Stimulated activated CD4-positive, alpha-beta T cell treated with anti-CD3 and anti-CD28 coated beads, TNF-alpha, amount 100 ng/mL, for 48 hours (primary cell): Measurements from ENCODE around the gene ADAMTS6.

Source experiments
- DNase-seq, 3 donors: peaks; one replicate each; pipeline ENCODE4 v3.0.0-alpha.2; 2020; ENCODE audit warnings: low read depth in 3 of 3

ADAMTS6 gene

GRCh38 chr5:65290677-65291076 is 191.0 kb downstream of the ADAMTS6 start:
- DNase-seq: no peak

DNA sequence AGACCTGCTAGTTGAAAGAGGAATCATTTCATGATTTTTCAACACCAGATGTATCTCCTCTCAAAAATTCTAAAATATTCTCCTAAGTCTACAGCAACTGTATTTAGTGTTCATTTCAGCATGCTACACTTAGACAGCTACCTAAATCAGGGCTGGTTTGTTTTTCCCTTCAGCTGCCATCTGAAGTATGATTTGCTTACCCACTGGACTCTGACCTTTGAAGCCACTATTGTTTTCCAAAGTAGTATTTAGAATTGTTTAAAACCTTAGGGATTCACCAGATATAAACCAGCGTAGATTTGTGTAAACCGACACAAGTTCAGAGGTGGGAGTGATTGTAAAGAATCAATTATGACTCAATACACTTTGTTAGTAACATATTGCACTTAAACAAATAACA is 193.1 kb downstream of the ADAMTS6 start:
- DNase-seq: no peak

GRCh38 chr5:65279603-65280002 is 202.1 kb downstream of the ADAMTS6 start:
- DNase-seq: no peak

DNA sequence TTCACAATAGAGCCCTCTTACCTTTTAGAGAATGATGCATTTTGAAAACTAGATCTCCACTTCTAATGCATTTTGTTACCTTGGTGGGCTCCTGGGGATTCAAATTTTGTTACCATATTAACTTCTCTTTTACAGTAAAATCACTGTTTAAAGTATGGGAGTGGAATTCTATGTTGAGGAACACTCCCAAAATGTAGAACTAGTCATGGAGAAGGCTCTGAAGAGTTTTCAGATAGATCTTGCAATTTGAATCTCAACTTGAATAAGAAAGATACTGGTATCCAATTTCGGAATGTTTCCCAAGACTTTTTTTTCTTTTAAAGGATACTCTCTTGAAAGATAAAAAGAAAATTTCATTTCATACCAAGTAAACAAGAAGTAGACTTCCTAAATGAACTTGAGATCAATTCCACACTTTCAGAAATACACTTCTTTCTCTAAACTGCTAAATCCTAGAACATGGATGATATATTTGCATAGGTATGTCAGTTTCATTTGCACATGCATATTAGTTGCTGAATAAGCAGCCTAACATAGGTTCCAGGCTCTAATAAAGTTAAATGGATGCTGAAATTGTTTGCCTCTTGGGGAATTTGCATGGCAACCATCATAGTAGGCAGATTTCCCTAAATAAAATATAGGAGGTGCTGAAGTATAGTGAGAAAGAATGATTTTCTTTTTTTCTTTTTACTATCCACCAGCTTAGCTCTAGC is 205.4 kb downstream of the ADAMTS6 start:
- DNase-seq: no peak

GRCh38 chr5:65271906-65272305 is 209.8 kb downstream of the ADAMTS6 start:
- no peak for DNase-seq

DNA sequence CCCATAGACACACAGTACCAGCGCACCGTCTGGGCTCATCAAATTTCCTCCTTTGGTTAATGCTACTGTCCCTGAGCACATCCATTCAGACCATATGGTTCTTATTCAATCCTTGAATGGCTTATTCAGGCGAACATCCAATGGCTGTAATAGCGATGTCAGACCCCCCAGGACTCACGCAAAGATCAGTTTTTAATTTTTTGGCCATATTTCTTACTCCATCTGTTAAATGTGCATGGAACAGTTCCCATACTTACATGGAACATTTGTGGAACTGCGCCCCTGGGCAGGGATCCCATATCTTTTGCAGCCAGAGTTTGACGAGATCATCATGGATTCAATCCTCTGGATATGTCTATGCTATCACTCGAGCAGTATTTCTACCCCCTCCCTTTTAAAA is 213.2 kb downstream of the ADAMTS6 start:
- DNase-seq: no peak

- DNase-seq: no peak
Measured at GRCh38 chr5:65264420-65264819, 217.3 kb downstream of the ADAMTS6 start.

- DNase-seq: no peak
Measured at GRCh38 chr5:65263321-65263720, 218.4 kb downstream of the ADAMTS6 start.

DNA sequence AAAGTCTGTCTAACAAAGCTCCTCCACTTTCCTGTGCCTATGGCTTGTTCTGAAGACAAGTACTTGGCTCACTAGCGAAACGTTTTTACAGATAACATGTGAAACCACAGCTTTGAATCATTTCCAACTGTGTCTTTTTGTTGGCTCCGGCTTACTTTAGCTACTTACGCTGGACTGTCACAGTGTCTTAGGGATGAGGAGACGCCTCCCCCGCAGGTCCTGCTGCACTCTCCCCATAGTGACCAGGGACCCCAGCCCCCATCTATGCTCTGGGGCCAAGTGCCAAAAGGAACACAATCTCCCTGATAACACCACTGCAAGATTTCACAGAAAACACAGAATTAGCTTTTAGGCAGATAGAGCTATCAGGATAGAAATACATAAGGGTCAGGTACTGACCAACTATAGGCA is 219.1 kb downstream of the ADAMTS6 start:
- DNase-seq: no peak

DNA sequence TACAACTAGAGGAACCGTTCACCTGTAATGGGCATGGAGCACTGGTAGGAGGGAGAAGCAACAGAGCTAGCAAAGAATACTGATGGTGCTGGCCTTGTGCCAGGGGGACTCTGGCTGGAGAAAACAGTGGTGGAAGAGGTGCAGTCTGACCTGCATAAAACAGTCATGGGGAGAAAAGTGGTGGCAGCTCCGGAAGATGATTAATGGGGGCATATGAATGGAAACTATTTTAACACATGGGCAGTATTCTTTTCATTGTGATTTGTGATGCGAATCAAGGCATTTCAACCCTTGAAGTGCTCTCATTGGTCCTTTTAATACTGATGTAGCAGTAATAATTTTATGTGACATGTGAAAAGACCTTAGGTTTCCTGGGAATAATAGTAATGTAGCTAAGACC is 219.6 kb downstream of the ADAMTS6 start:
- DNase-seq: no peak

DNA sequence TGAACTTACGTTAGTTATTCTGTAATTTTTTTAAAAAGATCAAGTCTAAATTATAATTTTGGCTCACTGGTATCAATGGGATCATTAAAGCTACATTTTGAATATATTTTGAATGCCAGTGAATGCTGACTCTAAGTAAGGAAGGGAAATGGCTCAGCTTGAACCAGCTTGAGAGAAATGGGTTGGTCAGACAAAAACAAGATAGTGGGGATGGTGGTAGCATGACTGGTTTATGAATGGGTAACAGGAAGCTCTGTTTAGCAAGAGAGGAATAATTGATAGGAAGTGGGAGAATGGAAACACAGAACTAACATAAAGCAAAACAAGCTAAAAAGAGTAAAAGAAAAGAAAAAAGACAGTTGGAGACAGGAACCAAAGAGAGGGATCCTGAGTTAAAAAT is 220.2 kb downstream of the ADAMTS6 start:
- no peak for DNase-seq

DNA sequence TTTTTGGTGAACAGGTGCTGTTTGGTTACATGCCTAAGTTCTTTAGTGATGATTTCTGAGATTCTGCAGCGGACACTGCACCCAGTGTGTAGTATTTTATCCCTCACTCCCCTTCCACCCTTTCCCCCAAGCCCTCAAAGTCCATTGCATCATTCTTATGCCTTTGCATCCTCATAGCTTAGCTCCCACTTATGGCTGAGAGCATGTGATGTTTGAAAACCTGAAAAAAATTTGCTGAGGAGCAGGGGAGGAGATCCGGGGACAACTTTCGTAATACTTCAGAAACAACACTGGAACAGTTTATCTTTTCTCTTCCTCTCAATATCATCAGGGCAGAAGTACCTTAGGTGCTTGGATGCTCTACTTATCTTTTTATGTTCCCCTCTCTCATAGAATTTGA is 226.4 kb downstream of the ADAMTS6 start:
- DNase-seq: no peak

GRCh38 chr5:65252977-65253376 is 228.7 kb downstream of the ADAMTS6 start:
- DNase-seq: no peak

DNA sequence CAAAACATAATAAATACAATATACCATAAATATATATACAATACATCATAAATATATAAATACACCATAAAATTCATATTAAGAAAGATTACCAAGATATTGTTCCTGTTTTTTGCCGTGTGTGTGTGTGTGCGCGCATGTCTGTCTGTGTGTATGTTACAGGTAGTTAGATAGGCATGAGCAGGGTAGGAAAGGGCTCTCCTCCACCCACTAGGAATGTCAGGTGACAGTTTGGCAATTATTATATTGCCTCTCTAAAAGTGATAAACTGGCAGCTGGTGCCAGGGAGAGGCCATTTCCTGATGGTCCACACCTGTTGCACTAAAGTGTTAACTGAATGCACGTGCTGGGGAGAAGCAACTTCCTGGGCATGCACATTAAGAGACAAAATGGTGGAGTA is 232.8 kb downstream of the ADAMTS6 start:
- no peak for DNase-seq

GRCh38 chr5:65247594-65247993 is 234.1 kb downstream of the ADAMTS6 start:
- DNase-seq: no peak

DNA sequence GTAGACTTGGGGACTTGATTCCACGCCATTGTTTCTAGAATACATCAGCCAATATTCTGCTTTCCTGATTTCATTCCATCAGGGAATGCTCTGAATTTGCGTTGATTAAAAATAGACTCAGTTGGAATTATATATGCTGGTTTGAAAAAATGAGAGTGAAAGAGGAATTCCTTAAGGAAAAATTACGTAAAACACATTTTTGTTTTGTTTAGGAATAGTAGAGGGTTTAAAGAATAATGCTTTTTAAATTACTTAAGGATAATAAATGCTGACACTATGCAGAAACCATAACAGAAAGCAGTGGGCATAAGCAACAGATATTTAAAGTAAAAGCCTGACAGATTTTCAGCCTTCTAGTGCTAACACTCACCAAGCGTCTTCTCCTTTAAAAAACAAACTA is 235.0 kb downstream of the ADAMTS6 start:
- DNase-seq: no peak

GRCh38 chr5:65244031-65244430 is 237.7 kb downstream of the ADAMTS6 start:
- no peak for DNase-seq

DNA sequence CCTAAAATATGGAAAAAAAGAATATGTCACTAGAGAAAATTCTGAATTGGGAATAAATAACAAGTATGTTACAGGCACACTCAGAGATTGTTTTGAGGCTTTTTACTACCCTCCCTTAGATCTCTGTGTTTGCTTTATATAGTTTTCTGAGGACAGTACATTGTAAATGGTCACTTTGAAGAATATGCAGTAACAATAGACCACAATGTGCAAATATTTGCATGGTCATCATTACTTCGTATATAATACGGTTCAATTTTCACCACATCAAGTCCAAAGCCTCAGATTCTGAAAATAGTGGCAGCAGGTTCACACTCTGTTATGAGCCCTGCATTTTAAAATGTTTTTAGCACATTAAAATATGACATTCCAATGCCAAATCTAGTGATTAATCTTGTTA is 238.6 kb downstream of the ADAMTS6 start:
- DNase-seq: no peak

DNA sequence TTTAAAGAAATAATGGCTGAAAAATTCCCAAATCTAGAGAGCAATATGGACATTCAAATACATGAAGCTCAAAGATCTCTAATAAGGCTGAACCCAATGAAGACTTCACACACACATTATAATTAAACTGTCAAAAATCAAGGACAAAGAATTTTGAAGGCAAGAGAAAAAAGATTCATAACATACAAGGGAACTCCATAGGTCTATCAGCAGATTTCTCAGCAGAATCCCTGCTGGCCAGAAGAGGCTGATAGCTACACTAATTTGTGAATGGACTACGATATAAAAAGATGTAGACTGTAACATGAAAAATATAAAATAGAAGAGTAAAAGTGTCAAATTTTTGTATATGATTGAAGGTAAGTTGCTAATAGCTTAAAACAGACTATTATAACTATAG is 251.9 kb downstream of the ADAMTS6 start:
- no peak for DNase-seq

DNA sequence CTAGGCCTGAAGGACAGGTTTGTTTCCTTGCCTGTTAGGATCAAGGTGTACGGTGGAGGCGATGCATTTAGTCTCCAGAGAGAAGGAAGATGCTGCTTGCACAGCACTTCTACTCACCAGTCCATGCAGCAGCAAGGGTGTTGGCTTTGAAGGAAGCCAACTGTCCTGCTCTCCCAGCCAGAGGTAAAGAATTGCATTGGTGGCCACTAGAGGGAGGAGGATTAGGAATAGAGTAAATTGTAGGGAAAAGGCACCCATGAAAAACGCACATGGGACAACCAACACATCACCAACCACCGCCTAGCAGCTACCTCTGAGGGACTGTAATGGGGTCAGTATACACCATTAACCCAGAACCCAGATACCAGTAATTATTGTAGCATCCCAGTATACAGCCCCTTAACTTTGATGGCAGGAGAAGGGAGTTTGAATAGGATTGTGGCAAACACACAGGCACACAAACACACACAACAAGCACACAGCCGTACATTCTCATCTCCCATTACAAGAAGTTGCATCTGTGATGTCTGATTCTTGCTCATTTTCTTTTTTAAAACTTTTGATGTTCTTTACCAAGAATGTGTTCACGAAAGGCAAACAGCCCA is 267.7 kb downstream of the ADAMTS6 start:
- DNase-seq: no peak

- DNase-seq: no peak
Measured at GRCh38 chr5:65209341-65209740, 272.4 kb downstream of the ADAMTS6 start.

DNA sequence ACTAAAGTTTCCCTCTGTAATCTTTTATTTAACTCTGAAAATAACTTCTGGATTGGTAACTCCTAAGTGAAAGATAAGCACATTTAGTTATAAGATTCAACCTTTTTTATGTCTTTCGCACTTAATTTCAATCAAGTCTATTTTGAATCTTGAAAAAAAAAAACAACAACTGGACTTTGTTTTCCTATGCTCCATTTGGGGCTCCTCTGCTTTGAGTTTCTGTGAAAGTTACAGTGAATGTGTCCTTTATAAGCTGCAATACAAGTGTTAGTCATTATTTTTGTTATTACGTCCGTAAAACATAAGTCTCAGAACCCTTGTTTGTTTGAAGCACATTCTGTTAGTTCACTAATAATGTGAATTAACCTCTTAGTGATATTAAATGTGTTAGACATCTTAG is 276.8 kb downstream of the ADAMTS6 start:
- DNase-seq: no peak

GRCh38 chr5:65203746-65204145 is 278.0 kb downstream of the ADAMTS6 start:
- DNase-seq: no peak
